ENCODE measurements around the gene AVP. TPM values are rescaled to one million over a fixed set of nuclear protein-coding genes. Genes with fewer than 3 reads are reported as not detected.

Gene AVP
- total and polyA plus RNA-seq, 2 of the 13 experiments (the other 11 are each of a cell fraction or from before 2014, with no cell fraction given) = 0.12 TPM; not detected in 1

DNA sequence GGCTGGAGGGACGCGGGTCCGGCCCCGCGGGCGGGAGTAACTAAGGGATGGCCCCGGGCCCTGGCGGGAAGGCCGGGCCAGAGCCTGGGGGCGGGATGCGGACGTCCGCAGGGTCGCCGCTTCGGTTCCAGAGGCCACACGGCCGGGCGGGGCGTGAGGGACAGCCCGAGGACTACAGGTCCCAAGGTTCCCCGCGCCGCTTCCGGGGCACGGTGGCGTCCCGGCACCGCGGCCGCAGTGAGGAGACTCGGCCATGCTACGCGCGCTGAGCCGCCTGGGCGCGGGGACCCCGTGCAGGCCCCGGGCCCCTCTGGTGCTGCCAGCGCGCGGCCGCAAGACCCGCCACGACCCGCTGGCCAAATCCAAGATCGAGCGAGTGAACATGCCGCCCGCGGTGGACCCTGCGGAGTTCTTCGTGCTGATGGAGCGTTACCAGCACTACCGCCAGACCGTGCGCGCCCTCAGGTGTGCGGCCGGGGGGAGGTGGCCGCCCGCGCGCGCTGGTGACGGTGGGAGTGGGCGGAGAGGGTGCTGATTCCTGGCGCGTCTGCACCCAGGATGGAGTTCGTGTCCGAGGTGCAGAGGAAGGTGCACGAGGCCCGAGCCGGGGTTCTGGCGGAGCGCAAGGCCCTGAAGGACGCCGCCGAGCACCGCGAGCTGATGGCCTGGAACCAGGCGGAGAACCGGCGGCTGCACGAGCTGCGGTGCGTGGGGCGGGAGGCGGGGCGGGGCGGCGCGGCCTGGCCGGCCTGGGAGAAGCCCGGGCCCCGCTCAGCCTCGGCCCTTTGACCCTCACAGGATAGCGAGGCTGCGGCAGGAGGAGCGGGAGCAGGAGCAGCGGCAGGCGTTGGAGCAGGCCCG is 38.5 kb downstream of the AVP start, which contains the start of gene MRPS26 (continued):
- peak; percentile 96 for TF ChIP-seq MXD1 (CRISPR knock-in tag; IDR thresholded peaks at IDR 0.05)
- TF ChIP-seq FOXM1 (CRISPR knock-in tag; IDR thresholded peaks at IDR 0.05) = peak; percentile 75
- TF ChIP-seq ZNF234 (CRISPR knock-in tag; conservative IDR thresholded peaks at IDR 0.05) = peak; percentile 93
- TF ChIP-seq ZNF775 (CRISPR knock-in tag; IDR thresholded peaks at IDR 0.05; ENCODE audit: borderline replicate concordance) = no peak; the same call in 1 of the 2 replicates
- TF ChIP-seq TFE3 (CRISPR knock-in tag; IDR thresholded peaks at IDR 0.05) = peak; percentile 54; the same call in 1 of the 2 replicates
- no peak for TF ChIP-seq RFX5 (IDR thresholded peaks at IDR 0.05; ENCODE audit: low read depth, low read length)
- peak; percentile 77 for TF ChIP-seq ZNF605 (CRISPR knock-in tag; IDR thresholded peaks at IDR 0.05)
- TF ChIP-seq, protein P1, sequence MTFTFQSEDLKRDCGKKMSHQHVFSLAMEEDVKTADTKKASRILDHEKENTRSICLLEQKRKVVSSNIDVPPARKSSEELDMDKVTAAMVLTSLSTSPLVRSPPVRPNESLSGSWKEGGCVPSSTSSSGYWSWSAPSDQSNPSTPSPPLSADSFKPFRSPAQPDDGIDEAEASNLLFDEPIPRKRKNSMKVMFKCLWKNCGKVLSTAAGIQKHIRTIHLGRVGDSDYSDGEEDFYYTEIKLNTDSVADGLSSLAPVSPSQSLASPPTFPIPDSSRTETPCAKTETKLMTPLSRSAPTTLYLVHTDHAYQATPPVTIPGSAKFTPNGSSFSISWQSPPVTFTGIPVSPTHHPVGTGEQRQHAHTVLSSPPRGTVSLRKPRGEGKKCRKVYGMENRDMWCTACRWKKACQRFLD (CRISPR knock-in tag; IDR thresholded peaks at IDR 0.05; ENCODE audit: borderline replicate concordance) = peak; percentile 89; the same call in 1 of the 2 replicates
- TF ChIP-seq ZFP62 (CRISPR knock-in tag; IDR thresholded peaks at IDR 0.05) = peak; percentile 90; the same call in 1 of the 2 replicates
- TF ChIP-seq GTF3A (CRISPR knock-in tag; conservative IDR thresholded peaks at IDR 0.05) = peak; percentile 65; the same call in 1 of the 2 replicates
- no peak for TF ChIP-seq ZNF577 (CRISPR knock-in tag; IDR thresholded peaks at IDR 0.05; ENCODE audit: borderline replicate concordance, low read depth)
- TF ChIP-seq, protein P2, sequence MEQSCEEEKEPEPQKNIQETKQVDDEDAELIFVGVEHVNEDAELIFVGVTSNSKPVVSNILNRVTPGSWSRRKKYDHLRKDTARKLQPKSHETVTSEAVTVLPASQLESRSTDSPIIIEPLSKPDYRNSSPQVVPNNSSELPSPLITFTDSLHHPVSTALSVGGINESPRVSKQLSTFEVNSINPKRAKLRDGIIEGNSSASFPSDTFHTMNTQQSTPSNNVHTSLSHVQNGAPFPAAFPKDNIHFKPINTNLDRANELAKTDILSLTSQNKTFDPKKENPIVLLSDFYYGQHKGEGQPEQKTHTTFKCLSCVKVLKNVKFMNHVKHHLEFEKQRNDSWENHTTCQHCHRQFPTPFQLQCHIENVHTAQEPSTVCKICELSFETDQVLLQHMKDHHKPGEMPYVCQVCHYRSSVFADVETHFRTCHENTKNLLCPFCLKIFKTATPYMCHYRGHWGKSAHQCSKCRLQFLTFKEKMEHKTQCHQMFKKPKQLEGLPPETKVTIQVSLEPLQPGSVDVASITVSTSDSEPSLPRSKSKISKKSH (CRISPR knock-in tag; IDR thresholded peaks at IDR 0.05; ENCODE audit: borderline replicate concordance) = 0 out of 2 replicates have a peak, but pooled peaks have one; percentile 77
- no peak for TF ChIP-seq ZNF207 (IDR thresholded peaks at IDR 0.05; ENCODE audit: borderline replicate concordance)
- no peak for TF ChIP-seq SIN3B (IDR thresholded peaks at IDR 0.05; ENCODE audit: low read length)
- peak; percentile 79 for TF ChIP-seq TFDP1 (CRISPR knock-in tag; IDR thresholded peaks at IDR 0.05; ENCODE audit: borderline replicate concordance)
- peak; percentile 42 for TF ChIP-seq JUND (CRISPR knock-in tag; IDR thresholded peaks at IDR 0.05)
- TF ChIP-seq, protein P3, sequence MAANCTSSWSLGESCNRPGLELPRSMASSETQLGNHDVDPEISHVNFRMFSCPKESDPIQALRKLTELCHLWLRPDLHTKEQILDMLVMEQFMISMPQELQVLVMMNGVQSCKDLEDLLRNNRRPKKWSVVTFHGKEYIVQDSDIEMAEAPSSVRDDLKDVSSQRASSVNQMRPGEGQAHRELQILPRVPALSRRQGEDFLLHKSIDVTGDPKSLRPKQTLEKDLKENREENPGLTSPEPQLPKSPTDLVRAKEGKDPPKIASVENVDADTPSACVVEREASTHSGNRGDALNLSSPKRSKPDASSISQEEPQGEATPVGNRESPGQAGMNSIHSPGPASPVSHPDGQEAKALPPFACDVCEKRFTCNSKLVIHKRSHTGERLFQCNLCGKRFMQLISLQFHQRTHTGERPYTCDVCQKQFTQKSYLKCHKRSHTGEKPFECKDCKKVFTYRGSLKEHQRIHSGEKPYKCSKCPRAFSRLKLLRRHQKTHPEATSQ (CRISPR knock-in tag; IDR thresholded peaks at IDR 0.05; ENCODE audit: borderline replicate concordance) = peak; percentile 99
- no peak for TF ChIP-seq MTF1 (CRISPR knock-in tag; IDR thresholded peaks at IDR 0.05)
- peak; percentile 96; the same call in 1 of the 2 replicates for TF ChIP-seq ZNF558 (CRISPR knock-in tag; IDR thresholded peaks at IDR 0.05; ENCODE audit: borderline replicate concordance)
- peak; percentile 25; the same call in 1 of the 2 replicates for TF ChIP-seq SNRNP70 (IDR thresholded peaks at IDR 0.05; ENCODE audit: low read depth, low read length)
- peak; percentile 96 for TF ChIP-seq SPEN (CRISPR knock-in tag; IDR thresholded peaks at IDR 0.05; ENCODE audit: low read depth)

All from HepG2 (cell line).